ENCODE measurements around the gene RNF6.
A peak's percentile ranks its signal among the peaks of the same experiment; 100 is the strongest.
"Not testable (repeated sequence)": the region's sequence is repeated elsewhere in the genome, so short reads cannot be mapped to it uniquely, and the experiment has no call there.

Gene RNF6
- total RNA-seq: 125 to 169 reads per million in 2 experiments

DNA sequence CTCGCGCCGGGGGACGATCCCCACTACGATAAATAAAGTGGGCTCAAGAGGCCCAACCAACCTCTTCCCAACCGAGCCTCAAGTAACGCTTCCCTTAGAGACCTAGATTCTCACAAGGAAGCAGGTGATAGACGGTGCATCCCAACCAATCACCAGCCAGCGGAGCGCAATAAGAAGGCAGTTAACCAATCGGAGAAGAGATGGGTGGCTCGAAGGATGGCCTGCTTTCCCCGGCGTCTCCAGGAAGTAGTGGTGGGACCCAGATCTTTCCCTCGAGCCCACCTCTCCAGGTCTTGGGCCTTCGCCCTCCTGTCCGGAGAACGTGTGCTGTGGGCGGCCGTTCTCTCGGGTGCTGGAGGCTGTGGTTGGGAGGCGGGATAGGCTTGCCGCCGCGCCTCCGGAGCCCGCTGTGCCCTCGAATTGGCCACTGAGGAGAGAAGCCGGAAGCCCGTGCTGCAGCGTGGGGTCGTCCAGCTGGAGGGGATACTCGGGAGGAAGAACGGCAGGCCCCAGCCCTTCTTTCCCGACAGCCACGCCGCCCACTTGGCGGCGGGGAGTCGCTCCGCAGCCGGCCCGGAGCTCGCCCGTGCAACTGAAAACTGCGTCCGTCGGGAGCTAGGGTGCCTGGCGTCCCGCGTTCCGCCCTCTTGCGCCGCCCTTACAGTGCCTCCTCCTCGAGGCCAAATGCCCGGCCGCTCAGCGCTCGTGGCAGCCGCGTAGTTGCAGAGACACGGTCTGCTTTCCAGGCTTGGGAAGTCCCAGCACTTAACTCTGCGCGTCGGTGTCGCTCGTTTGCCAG is at the start of gene RNF6:
Gene RNF6, minus strand, starts transcription at position 594 of the 799 bp plus-strand sequence. CDS start 2,665 bp downstream, outside the sequence.
- DNase-seq (ENCODE audit: low read depth): peak; percentile 83

DNA sequence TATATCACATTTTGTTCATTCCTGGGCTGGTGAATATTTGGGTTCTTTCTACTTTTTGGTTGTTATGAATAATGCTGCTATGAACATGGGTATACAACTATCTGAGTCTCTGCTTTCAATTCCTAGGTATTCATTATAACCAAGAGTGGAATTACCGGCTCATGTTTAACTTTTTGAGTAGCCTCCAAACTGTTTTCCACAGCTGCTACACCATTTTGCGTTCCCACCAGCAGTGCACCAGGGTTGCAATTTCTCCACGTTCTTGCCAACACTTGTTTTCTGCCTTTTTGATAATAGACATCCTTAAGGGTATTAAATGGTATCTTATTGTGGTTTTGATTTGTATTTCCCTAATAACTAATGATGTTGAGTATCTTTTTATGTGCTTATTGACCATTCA is 48.6 kb upstream of the RNF6 start:
- DNase-seq (ENCODE audit: low read depth): no peak

DNA sequence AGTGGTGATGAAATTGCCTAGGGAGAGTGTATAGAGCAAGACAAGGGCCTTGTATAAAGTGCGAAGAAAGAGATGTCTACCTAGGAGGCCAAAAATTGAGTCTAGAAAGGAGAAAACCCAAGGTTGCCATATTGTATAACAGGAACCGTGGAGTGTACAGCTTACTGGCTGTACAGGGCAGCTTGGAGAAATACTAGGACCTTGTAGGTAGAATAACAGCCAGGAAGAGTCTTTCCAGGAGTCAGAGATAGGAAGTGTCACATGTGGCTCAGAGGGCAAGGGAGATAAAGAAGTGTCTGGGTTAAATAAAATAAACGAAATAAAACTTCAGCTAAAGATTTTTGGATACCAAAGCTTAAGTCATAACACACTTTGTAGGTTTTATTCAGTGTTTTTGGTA is 44.2 kb upstream of the RNF6 start:
- DNase-seq (ENCODE audit: low read depth): no peak

GRCh38 chr13:26262156-26262555 is 40.0 kb upstream of the RNF6 start:
- DNase-seq (ENCODE audit: low read depth): no peak

DNA sequence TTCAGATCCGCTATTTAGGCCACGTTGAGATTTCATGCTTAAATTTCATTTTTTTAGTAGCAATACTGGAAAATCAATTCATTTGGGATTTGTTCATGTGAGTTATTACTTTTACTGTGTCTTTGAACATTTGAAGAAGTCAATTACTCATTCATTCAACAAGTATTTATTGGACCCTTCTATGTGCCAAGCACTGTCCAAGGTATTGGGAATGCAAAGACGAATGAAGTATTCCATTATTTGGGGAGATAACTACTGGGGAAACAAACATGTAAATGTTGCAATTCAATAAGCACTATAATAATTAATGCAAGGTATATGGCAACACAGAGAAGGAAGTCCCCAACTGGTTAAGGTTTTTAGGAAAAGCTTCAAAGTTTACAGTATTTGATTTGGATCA is 37.5 kb upstream of the RNF6 start:
- DNase-seq (ENCODE audit: low read depth): no peak

DNA sequence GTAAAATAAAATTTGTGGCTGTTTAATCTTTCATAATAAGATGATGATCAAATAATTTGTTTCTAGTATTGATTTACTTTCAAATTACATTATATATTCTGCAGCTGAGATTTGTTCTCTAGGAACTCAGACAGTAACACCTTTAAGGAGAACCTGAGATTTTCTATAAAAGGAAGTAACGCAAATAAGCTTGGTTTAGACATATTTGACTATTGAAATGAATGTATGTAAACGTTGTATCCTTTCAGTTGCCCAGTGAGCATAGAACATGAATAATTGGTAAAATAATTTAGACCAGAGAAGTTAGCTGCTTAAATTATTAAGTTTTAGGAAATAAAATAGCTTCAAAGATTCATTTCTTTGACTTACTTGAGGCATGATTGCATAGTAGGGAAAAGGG is 34.9 kb upstream of the RNF6 start:
- DNase-seq (ENCODE audit: low read depth): no peak

DNA sequence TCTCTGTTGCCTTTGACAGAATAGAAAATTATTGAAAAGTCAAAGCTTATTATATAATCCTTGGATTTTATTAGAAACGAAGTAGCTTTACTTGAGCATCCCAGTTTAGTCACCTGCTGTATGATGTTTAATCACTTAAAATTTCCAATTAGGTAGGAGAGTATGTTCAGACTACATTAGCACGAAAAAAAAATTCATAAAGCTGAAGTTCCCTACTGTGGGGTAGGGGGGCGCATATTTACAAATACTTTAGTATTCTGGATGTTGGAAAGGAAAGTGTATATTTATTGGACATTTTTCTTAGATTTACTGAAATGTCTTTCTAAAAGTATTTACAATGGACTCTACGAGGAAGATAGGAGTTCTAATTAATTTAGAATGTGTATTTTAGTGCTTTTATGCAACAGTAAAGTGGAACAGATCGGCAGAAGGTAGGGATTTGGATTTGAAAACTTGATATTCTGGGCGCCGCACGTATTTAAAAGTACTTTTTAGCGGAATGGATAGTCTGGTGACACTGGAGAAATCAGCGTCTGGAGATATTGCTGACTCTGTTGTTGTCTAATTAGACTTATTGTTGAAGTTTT is 33.7 kb upstream of the RNF6 start:
- no peak for DNase-seq (ENCODE audit: low read depth)

- no peak for DNase-seq (ENCODE audit: low read depth)
These were observed 33.0 kb upstream of the RNF6 start for GRCh38 chr13:26255115-26255514.

DNA sequence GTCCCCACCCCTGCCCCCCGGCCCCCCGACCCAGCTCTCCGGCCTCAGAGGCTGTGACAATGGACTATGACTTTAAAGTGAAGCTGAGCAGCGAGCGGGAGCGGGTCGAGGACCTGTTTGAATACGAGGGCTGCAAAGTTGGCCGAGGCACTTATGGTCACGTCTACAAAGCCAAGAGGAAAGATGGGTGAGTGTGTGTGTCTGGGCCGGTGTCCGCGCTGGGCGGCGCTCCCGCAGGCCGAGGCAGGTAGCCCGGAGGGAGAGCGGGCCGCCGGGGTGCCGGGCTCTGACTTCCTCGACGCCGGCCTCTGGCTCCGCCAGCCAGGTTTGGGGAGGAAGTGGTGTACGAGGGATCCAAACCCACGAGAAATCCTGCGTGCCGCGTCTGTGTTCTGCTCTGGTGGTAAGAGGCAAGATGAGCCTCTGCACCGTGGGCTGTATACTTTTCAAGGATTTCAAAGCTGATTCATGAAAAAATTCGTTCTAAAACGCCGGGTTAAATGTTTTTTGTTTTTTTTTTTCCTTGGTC is 32.5 kb upstream of the RNF6 start:
- peak; percentile 42 for DNase-seq (ENCODE audit: low read depth)

GRCh38 chr13:26253787-26254582 is 31.9 kb upstream of the RNF6 start, which contains the start of gene CDK8:
Gene CDK8 (plus strand): TSS chr13:26254129. CDS start chr13:26254642, 513 bp downstream.
- DNase-seq (ENCODE audit: low read depth): peak; percentile 85

GRCh38 chr13:26253262-26253786 is 31.2 kb upstream of the RNF6 start:
- DNase-seq (ENCODE audit: low read depth): no peak

DNA sequence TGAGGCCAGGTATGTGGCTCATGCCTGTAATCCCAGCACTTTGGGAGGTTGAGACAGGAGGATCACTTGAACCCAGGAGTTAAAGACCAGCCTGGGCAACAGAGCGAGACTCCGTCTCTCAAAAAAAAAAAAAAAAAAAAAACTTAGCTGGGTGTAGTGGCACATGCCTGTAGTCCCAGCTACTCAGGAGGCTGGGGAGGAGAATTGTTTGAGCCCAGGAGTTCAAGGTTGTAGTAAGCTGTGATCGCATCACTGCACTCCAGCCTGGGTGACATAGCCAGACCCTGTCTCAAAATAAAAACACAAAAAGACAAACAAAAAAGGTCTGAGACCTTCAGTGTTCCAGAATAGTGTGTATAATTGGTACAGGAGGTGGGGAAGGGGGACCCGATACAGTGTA is 29.9 kb upstream of the RNF6 start:
- DNase-seq (ENCODE audit: low read depth): not testable (repeated sequence)

GRCh38 chr13:26249551-26249950 is 27.4 kb upstream of the RNF6 start:
- DNase-seq (ENCODE audit: low read depth): no peak

DNA sequence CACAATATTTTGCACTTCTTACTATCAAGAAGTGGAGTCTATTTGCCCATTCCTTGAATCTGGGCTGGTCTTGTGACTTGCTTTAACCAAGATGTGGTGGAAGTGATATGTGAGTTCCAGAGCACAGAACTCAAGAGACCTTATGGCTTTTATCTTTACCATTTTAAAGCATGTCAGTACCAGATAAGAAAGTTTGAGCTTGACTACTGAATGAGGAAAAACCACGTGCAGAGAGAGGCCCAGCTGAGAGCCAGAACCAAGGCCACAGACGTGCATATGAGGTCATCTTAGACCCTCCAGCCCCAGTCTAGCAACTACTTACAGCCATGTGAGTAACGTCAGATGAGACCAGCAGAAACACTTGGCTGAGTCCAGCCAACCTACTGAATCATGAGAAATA is 25.5 kb upstream of the RNF6 start:
- DNase-seq (ENCODE audit: low read depth): no peak

- DNase-seq (ENCODE audit: low read depth): no peak
These were observed 24.9 kb upstream of the RNF6 start for GRCh38 chr13:26247011-26247410.

- DNase-seq (ENCODE audit: low read depth): no peak
These were observed 24.0 kb upstream of the RNF6 start for GRCh38 chr13:26246154-26246553.

DNA sequence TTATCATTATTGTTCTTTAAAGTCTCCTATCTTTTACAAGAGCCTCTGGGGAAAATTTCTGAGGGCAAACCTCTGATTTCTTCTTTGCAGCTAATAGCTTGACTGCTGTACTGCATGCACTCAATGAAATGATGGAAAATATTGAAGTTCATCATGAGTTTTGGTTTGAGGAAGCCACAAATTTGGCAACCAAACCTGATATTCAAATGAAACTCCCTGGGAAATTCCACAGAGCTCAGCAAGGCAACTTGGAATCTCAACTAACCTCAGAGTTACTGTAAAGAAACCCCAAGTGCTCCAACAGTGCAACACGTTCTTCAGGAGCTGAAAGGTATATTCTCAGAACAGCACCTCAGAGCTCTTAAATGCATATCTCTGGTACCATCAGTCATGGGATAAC is 14.2 kb upstream of the RNF6 start:
- no peak for DNase-seq (ENCODE audit: low read depth)

DNA sequence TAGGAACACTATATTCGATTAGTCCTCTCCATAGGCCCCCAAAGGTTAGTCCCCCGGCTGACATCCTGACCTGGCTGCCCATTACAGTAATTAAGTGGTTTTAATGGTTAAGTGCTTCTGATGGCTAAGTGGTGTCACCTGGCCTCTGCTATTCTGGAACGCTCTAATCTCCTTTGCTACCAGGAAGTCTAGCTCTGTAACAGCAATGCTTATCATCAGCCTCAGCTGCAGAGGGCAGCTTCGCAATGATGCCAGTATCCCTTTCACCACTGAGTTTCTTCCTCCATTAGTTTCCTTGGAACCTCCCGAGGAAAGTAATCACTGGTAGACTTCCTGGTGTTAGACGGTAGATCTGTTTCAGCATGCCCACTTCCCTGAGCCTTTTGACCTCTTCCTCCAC is 8.6 kb upstream of the RNF6 start:
- no peak for DNase-seq (ENCODE audit: low read depth)

GRCh38 chr13:26229080-26229615 is 7.0 kb upstream of the RNF6 start:
- DNase-seq (ENCODE audit: low read depth): no peak

DNA sequence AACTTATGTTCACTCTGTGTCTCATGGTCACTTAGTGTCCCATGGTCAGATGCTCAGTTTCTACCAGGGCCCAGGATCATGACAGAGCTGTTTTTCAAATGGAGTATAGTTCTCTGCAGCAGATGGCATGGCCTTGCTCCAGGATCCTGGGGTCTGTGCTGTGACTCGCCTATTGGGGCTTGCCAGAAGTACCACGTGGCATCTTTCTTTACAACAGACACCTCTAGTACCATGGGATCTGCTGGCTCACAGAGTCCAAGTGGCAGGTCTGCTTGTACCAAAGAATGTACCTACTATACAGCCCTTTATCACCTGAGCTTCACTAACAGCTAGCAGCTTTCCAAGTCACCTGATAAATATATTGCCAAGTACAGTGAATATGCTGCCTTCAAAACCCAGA is 6.0 kb upstream of the RNF6 start:
- DNase-seq (ENCODE audit: low read depth): no peak

- no peak for DNase-seq (ENCODE audit: low read depth)
These were observed 5.3 kb upstream of the RNF6 start for GRCh38 chr13:26227166-26227971.

All from T follicular helper cell (primary cell).